Neural progenitor cell (in vitro differentiated cells): ENCODE data around the gene DLL3. TPM values are rescaled to one million over a fixed set of nuclear protein-coding genes. Genes with fewer than 3 reads are reported as not detected.
A peak's percentile ranks its signal among the peaks of the same experiment; 100 is the strongest.

Source experiments
- DNase-seq: peaks from one replicate; pipeline ENCODE4 v3.0.0-alpha.2; 2016; ENCODE audit warnings: low spot score
- H2AFZ ChIP-seq: fragments of 200-600 bp; sonication (generic); replicated peaks from 2 replicates; pipeline ENCODE4 v1.6.1; 2016; ENCODE audit warnings: antibody characterized with exemption
- H3F3A ChIP-seq: fragments of 200-600 bp; sonication (generic); 2 replicates; pipeline ENCODE4 v1.6.1; 2016; ENCODE audit warnings: antibody characterized with exemption, low read depth
- H3K27ac ChIP-seq: fragments of 200-600 bp; sonication (generic); 2 replicates; pipeline ENCODE4 v1.5.1; 2016; ENCODE audit warnings: mild to moderate bottlenecking
- H3K27me3 ChIP-seq: fragments of 200-600 bp; sonication (generic); 2 replicates; pipeline ENCODE4 v1.6.1; 2016; ENCODE audit warnings: mild to moderate bottlenecking, moderate library complexity
- H3K36me3 ChIP-seq: fragments of 200-600 bp; sonication (generic); 2 replicates; pipeline ENCODE4 v1.5.1; 2016
- H3K4me1 ChIP-seq: fragments of 200-600 bp; sonication (generic); 2 replicates; pipeline ENCODE4 v1.6.1; 2016; ENCODE audit warnings: mixed run types
- H3K4me2 ChIP-seq: fragments of 200-600 bp; sonication (generic); 2 replicates; pipeline ENCODE4 v1.6.1; 2016
- H3K4me3 ChIP-seq: fragments of 200-600 bp; sonication (generic); 2 replicates; pipeline ENCODE4 v1.5.1; 2016
- H3K79me2 ChIP-seq: fragments of 200-600 bp; sonication (generic); 2 replicates; pipeline ENCODE4 v1.6.1; 2016; ENCODE audit warnings: low read depth
- H3K9ac ChIP-seq: fragments of 200-600 bp; sonication (generic); 2 replicates; pipeline ENCODE4 v1.6.1; 2016
- H3K9me3 ChIP-seq: fragments of 200-600 bp; sonication (generic); 2 replicates; pipeline ENCODE4 v1.5.1; 2016; ENCODE audit warnings: low read depth
- H4K20me1 ChIP-seq: fragments of 200-600 bp; sonication (generic); 2 replicates; pipeline ENCODE4 v1.6.1; 2016; ENCODE audit warnings: low read depth
- H3K27ac Mint-ChIP-seq: 3 replicates; pipeline ENCODE4 v1.8.0; 2021; ENCODE audit warnings: mixed read lengths
- H3K27me3 Mint-ChIP-seq: 2 replicates; pipeline ENCODE4 v1.8.0; 2022; ENCODE audit warnings: low read depth, mild to moderate bottlenecking, inconsistent platforms, moderate library complexity, mixed read lengths; ENCODE audit not compliant: insufficient read depth
- H3K36me3 Mint-ChIP-seq: 3 replicates; pipeline ENCODE4 v1.8.0; 2021; ENCODE audit warnings: mixed read lengths
- H3K4me1 Mint-ChIP-seq: 3 replicates; pipeline ENCODE4 v1.8.0; 2021; ENCODE audit warnings: mixed read lengths
- H3K4me3 Mint-ChIP-seq: 3 replicates; pipeline ENCODE4 v1.8.0; 2021; ENCODE audit warnings: mild to moderate bottlenecking, moderate library complexity, mixed read lengths
- H3K9me3 Mint-ChIP-seq: 3 replicates; pipeline ENCODE4 v1.8.0; 2020; ENCODE audit warnings: mixed read lengths
- CTCF ChIP-seq: fragments of 200-600 bp; sonication (generic); IDR thresholded peaks from 2 replicates; pipeline ENCODE4 v1.5.1; 2017; ENCODE audit warnings: antibody characterized with exemption, mild to moderate bottlenecking
- EZH2 ChIP-seq: fragments of 200-600 bp; sonication (generic); IDR thresholded peaks from 2 replicates; pipeline ENCODE4 v1.6.1; 2017; ENCODE audit warnings: antibody characterized with exemption, mild to moderate bottlenecking, moderate library complexity
- EZH2phosphoT487 ChIP-seq: fragments of 200-600 bp; sonication (generic); IDR thresholded peaks from 2 replicates; pipeline ENCODE4 v1.6.1; 2017; ENCODE audit warnings: antibody characterized with exemption
- total RNA-seq: library from RNA; depleted of rRNA; stranded (reverse); fragments of >200 nt; gene quantifications from 2 replicates; pipeline ENCODE4 v1.2.3, GENCODE V29; 2015; ENCODE audit warnings: low replicate concordance

DLL3 gene
- total RNA-seq, 1 donor from 2014 or later = 0.37 TPM

- peak within 1 kb of the TSS; percentile 82 for H2AFZ ChIP-seq
- H3K4me1 ChIP-seq = peaks cover 16% of the 10 kb centered on the region
- H3K27me3 Mint-ChIP-seq = no peaks in the 10 kb centered on the region
- peak within 1 kb of the TSS; percentile 95 for H3K4me2 ChIP-seq
- DNase-seq = peak; percentile 99
- no peaks in the 10 kb centered on the region for H3K36me3 ChIP-seq
- H3K9me3 Mint-ChIP-seq = no peaks in the 10 kb centered on the region
- H3K79me2 ChIP-seq = peaks cover 26% of the 10 kb centered on the region
- no peaks in the 10 kb centered on the region for H3K9me3 ChIP-seq
- TF ChIP-seq CTCF (peak; percentile 6), EZH2phosphoT487 (no peak)
- H3K4me3 ChIP-seq = peak within 1 kb of the TSS; percentile 99
- H3K4me1 Mint-ChIP-seq = peaks cover 26% of the 10 kb centered on the region
- peak within 1 kb of the TSS; percentile 34 for H3K27ac ChIP-seq
- peaks cover 6% of the 10 kb centered on the region for H4K20me1 ChIP-seq
- H3K27me3 ChIP-seq = no peaks in the 10 kb centered on the region
- H3F3A ChIP-seq = peaks cover 25% of the 10 kb centered on the region
- H3K36me3 Mint-ChIP-seq = peaks cover 6% of the 10 kb centered on the region
- peak within 1 kb of the TSS; percentile 91 for H3K4me3 Mint-ChIP-seq
- H3K9ac ChIP-seq = peak within 1 kb of the TSS; percentile 97
- peak within 1 kb of the TSS; percentile 85 for H3K27ac Mint-ChIP-seq
Measured at GRCh38 chr19:39480337-39481228, 18.2 kb upstream of the DLL3 start, which contains the start of gene TIMM50. TSS of gene TIMM50 (plus strand) at chr19:39480838. CDS start at chr19:39480854, 16 bp downstream.

- Histone ChIP-seq H3K4me2 (peak overlapping the region; percentile 95), H4K20me1 (peaks cover 6% of the 10 kb centered on the region), H3K36me3 (no peaks in the 10 kb centered on the region), H3F3A (peaks cover 25% of the 10 kb centered on the region), H3K9me3 (no peaks in the 10 kb centered on the region), H3K4me3 (peak overlapping the region; percentile 99), H3K4me1 (peaks cover 16% of the 10 kb centered on the region), H3K79me2 (peaks cover 26% of the 10 kb centered on the region), H3K9ac (peak overlapping the region; percentile 97), H2AFZ (peak overlapping the region; percentile 82), H3K27me3 (no peaks in the 10 kb centered on the region), H3K27ac (peak overlapping the region; percentile 34)
- H3K4me3 Mint-ChIP-seq = peak overlapping the region; percentile 91
- H3K9me3 Mint-ChIP-seq = no peaks in the 10 kb centered on the region
- peak overlapping the region; percentile 42 for H3K27ac Mint-ChIP-seq
- peaks cover 26% of the 10 kb centered on the region for H3K4me1 Mint-ChIP-seq
- no peak for DNase-seq
- no peaks in the 10 kb centered on the region for H3K27me3 Mint-ChIP-seq
- TF ChIP-seq EZH2phosphoT487 (no peak), CTCF (no peak), EZH2 (no peak)
- peaks cover 6% of the 10 kb centered on the region for H3K36me3 Mint-ChIP-seq
Measured at GRCh38 chr19:39481229-39481545, 17.6 kb upstream of the DLL3 start.

GRCh38 chr19:39481676-39482075, 17.1 kb upstream of the DLL3 start:
- H3K27ac ChIP-seq = no peak overlapping the region
- H3K27me3 Mint-ChIP-seq = peaks cover 2% of the 10 kb centered on the region
- peaks cover 28% of the 10 kb centered on the region for H3K4me1 Mint-ChIP-seq
- no peaks in the 10 kb centered on the region for H3K27me3 ChIP-seq
- peak overlapping the region; percentile 97 for H3K9ac ChIP-seq
- H3K9me3 ChIP-seq = no peaks in the 10 kb centered on the region
- peak overlapping the region; percentile 91 for H3K4me3 Mint-ChIP-seq
- peak overlapping the region; percentile 99 for H3K4me3 ChIP-seq
- H3K27ac Mint-ChIP-seq = peak overlapping the region; percentile 85
- TF ChIP-seq EZH2 (no peak), CTCF (no peak), EZH2phosphoT487 (no peak)
- no peaks in the 10 kb centered on the region for H3K36me3 ChIP-seq
- H3K79me2 ChIP-seq = peaks cover 26% of the 10 kb centered on the region
- H3K4me2 ChIP-seq = peak overlapping the region; percentile 95
- peaks cover 25% of the 10 kb centered on the region for H3F3A ChIP-seq
- peaks cover 6% of the 10 kb centered on the region for H4K20me1 ChIP-seq
- H3K9me3 Mint-ChIP-seq = no peaks in the 10 kb centered on the region
- H3K36me3 Mint-ChIP-seq = peaks cover 6% of the 10 kb centered on the region
- H2AFZ ChIP-seq = no peak overlapping the region
- DNase-seq = no peak
- H3K4me1 ChIP-seq = peaks cover 16% of the 10 kb centered on the region
